MM.1S (cell line): ENCODE results near the gene PPM1A.

ENCODE experiments used
- DNase-seq: peaks from one replicate; pipeline ENCODE4 v3.0.0-alpha.2; 2015
- H2AFZ ChIP-seq: fragments of 300-600 bp; sonication (generic); 2 replicates; pipeline ENCODE4 v1.6.0; 2016; ENCODE audit warnings: antibody characterized with exemption, low read length
- H3F3A ChIP-seq: fragments of 300-600 bp; sonication (generic); 2 replicates; pipeline ENCODE4 v1.6.1; 2016; ENCODE audit warnings: mild to moderate bottlenecking, antibody characterized with exemption, low read length, moderate library complexity, mixed read lengths; ENCODE audit not compliant: insufficient read depth
- H3K27ac ChIP-seq: fragments of 300-600 bp; sonication (generic); 2 replicates; pipeline ENCODE4 v1.5.1; 2016; ENCODE audit warnings: mild to moderate bottlenecking, low read length
- H3K27me3 ChIP-seq: fragments of 300-600 bp; sonication (generic); replicated peaks from 2 replicates; pipeline ENCODE4 v1.6.0; 2016; ENCODE audit warnings: low read length; ENCODE audit not compliant: insufficient read depth
- H3K36me3 ChIP-seq: fragments of 300-600 bp; sonication (generic); replicated peaks from 2 replicates; pipeline ENCODE4 v1.6.1; 2016; ENCODE audit warnings: mild to moderate bottlenecking, low read length, mixed read lengths; ENCODE audit not compliant: insufficient read depth
- H3K4me1 ChIP-seq: fragments of 300-600 bp; sonication (generic); 2 replicates; pipeline ENCODE4 v1.6.1; 2016; ENCODE audit warnings: low read length, mixed read lengths
- H3K4me2 ChIP-seq: fragments of 300-600 bp; sonication (generic); 2 replicates; pipeline ENCODE4 v1.6.0; 2016; ENCODE audit warnings: low read depth, low read length
- H3K4me3 ChIP-seq: fragments of 300-600 bp; sonication (generic); 2 replicates; pipeline ENCODE4 v1.5.1; 2016; ENCODE audit warnings: low read length, mixed read lengths
- H3K79me2 ChIP-seq: fragments of 300-600 bp; sonication (generic); 2 replicates; pipeline ENCODE4 v1.6.1; 2016; ENCODE audit warnings: mixed run types, low read length, mixed read lengths
- H3K9ac ChIP-seq: fragments of 300-600 bp; sonication (generic); 2 replicates; pipeline ENCODE4 v1.6.1; 2016; ENCODE audit warnings: low read length, mixed read lengths
- H3K9me2 ChIP-seq: fragments of 300-600 bp; sonication (generic); replicated peaks from 2 replicates; pipeline ENCODE4 v1.6.1; 2016; ENCODE audit warnings: mild to moderate bottlenecking, low read length, mixed read lengths; ENCODE audit not compliant: insufficient read depth
- H3K9me3 ChIP-seq: fragments of 300-600 bp; sonication (generic); replicated peaks from 2 replicates; pipeline ENCODE4 v1.6.1; 2016; ENCODE audit warnings: mild to moderate bottlenecking, low read length, mixed read lengths; ENCODE audit not compliant: insufficient read depth
- H4K20me1 ChIP-seq: fragments of 300-600 bp; sonication (generic); 2 replicates; pipeline ENCODE4 v1.6.1; 2016; ENCODE audit warnings: mild to moderate bottlenecking, low read length, moderate library complexity, mixed read lengths; ENCODE audit not compliant: insufficient read depth
- EZH2 ChIP-seq: fragments of 300-600 bp; sonication (generic); optimal IDR thresholded peaks from 2 replicates; pipeline ENCODE3; 2017; ENCODE audit warnings: low read depth, mild to moderate bottlenecking, antibody characterized with exemption, low read length, mixed read lengths
- EZH2phosphoT487 ChIP-seq: fragments of 300-600 bp; sonication (generic); IDR thresholded peaks from 2 replicates; pipeline ENCODE4 v1.6.1; 2018; ENCODE audit warnings: antibody characterized with exemption, low read length
- TF ChIP-seq, protein P1 (sequence below): fragments of 300-600 bp; sonication (generic); IDR thresholded peaks from 2 replicates; pipeline ENCODE4 v1.5.1; 2016; ENCODE audit warnings: antibody characterized with exemption, low read length, mixed read lengths

PPM1A gene

GRCh38 chr14:60226298-60226697 is 22.7 kb upstream of the PPM1A start:
- H4K20me1 ChIP-seq, result no peaks in the 10 kb centered on the region
- H3K27me3 ChIP-seq, result no peaks in the 10 kb centered on the region
- H3K9me2 ChIP-seq, result no peaks in the 10 kb centered on the region
- H3K4me1 ChIP-seq, result no peaks in the 10 kb centered on the region
- TF ChIP-seq, protein P1, sequence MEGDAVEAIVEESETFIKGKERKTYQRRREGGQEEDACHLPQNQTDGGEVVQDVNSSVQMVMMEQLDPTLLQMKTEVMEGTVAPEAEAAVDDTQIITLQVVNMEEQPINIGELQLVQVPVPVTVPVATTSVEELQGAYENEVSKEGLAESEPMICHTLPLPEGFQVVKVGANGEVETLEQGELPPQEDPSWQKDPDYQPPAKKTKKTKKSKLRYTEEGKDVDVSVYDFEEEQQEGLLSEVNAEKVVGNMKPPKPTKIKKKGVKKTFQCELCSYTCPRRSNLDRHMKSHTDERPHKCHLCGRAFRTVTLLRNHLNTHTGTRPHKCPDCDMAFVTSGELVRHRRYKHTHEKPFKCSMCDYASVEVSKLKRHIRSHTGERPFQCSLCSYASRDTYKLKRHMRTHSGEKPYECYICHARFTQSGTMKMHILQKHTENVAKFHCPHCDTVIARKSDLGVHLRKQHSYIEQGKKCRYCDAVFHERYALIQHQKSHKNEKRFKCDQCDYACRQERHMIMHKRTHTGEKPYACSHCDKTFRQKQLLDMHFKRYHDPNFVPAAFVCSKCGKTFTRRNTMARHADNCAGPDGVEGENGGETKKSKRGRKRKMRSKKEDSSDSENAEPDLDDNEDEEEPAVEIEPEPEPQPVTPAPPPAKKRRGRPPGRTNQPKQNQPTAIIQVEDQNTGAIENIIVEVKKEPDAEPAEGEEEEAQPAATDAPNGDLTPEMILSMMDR, result no peak
- TF ChIP-seq EZH2 (no peak), EZH2phosphoT487 (no peak)
- H2AFZ ChIP-seq, result no peak overlapping the region
- no peak overlapping the region for H3K4me3 ChIP-seq
- H3K9me3 ChIP-seq, result no peaks in the 10 kb centered on the region
- H3K27ac ChIP-seq, result no peak overlapping the region
- no peak overlapping the region for H3K4me2 ChIP-seq
- H3K36me3 ChIP-seq, result no peaks in the 10 kb centered on the region
- DNase-seq, result no peak
- no peaks in the 10 kb centered on the region for H3K79me2 ChIP-seq
- H3K9ac ChIP-seq, result no peak overlapping the region
- H3F3A ChIP-seq, result no peaks in the 10 kb centered on the region

DNA sequence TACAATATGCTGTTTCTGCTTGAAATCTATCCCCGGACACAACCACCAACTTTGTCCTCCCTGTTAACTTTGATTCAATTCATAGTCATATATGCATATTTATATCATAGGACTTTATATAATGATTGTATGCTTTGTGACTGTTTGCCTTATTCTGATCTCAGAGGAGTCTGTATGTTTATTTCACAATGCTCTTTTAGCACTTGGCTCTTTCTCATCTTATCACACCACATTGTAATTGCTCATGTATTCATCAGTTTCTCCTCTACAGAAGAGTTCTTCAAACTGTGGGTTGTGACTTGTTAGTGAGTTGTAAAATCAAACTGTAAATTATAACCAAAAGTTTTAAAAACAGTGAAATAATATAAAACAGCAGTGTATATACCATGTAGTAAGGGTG is 21.7 kb upstream of the PPM1A start:
- H3F3A ChIP-seq, result no peaks in the 10 kb centered on the region
- TF ChIP-seq EZH2 (no peak), EZH2phosphoT487 (no peak)
- TF ChIP-seq, protein P1, result no peak
- no peak overlapping the region for H3K27ac ChIP-seq
- H3K9me2 ChIP-seq, result no peaks in the 10 kb centered on the region
- no peaks in the 10 kb centered on the region for H4K20me1 ChIP-seq
- H3K4me1 ChIP-seq, result no peaks in the 10 kb centered on the region
- no peaks in the 10 kb centered on the region for H3K79me2 ChIP-seq
- H3K4me3 ChIP-seq, result no peak overlapping the region
- DNase-seq, result no peak
- H3K27me3 ChIP-seq, result no peaks in the 10 kb centered on the region
- H3K9ac ChIP-seq, result no peak overlapping the region
- H2AFZ ChIP-seq, result no peak overlapping the region
- no peaks in the 10 kb centered on the region for H3K36me3 ChIP-seq
- no peaks in the 10 kb centered on the region for H3K9me3 ChIP-seq
- H3K4me2 ChIP-seq, result no peak overlapping the region

DNA sequence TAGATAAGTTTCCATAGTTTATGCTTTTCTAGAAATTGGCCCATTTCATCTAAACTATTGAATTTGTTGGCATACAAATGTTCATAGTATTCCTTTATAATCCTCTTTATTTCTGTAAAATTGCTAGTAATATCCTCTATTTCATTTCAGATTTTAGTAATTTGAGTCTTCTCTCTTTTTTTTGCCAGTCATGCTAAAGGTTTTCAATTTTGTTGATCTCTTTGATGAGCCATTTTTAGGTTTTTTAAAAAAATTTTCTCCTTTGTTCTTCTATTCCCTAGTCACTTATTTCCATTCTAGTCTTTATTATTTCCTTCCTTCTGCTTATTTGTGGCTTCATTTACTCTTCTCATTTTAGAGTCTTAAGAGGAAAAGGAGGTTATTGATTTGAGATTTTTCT is 19.4 kb upstream of the PPM1A start:
- Histone ChIP-seq H3K4me1 (no peaks in the 10 kb centered on the region), H3K9me2 (no peaks in the 10 kb centered on the region), H3K9me3 (no peaks in the 10 kb centered on the region), H3K27me3 (no peaks in the 10 kb centered on the region), H2AFZ (no peak overlapping the region), H3K27ac (no peak overlapping the region), H3K79me2 (no peaks in the 10 kb centered on the region), H4K20me1 (no peaks in the 10 kb centered on the region), H3K36me3 (no peaks in the 10 kb centered on the region), H3K9ac (no peak overlapping the region), H3F3A (no peaks in the 10 kb centered on the region), H3K4me2 (no peak overlapping the region), H3K4me3 (no peak overlapping the region)
- no peak for DNase-seq
- TF ChIP-seq EZH2phosphoT487, result no peak
- TF ChIP-seq EZH2, result no peak
- TF ChIP-seq, protein P1, result no peak
